Neural cell (in vitro differentiated cells): ENCODE results near the gene SHB. TPM values are rescaled to one million over a fixed set of nuclear protein-coding genes. Genes with fewer than 3 reads are reported as not detected.

Source experiments
- H2AFZ ChIP-seq: fragments of 200-600, 300-800 bp; sonication (generic), shearing (Covaris generic); 2 replicates; pipeline ENCODE4 v1.6.0; 2014; ENCODE audit warnings: low read depth, mild to moderate bottlenecking, antibody characterized with exemption, low read length, moderate library complexity
- H3F3A ChIP-seq: fragments of 200-600 bp; shearing (Covaris generic); 2 replicates; pipeline ENCODE4 v1.6.1; 2016; ENCODE audit warnings: mild to moderate bottlenecking, moderate library complexity, mixed read lengths, antibody characterized with exemption, low read length; ENCODE audit not compliant: insufficient read depth, poor library complexity, severe bottlenecking
- H3K27ac ChIP-seq: fragments of 200-600, 300-800 bp; sonication (generic), shearing (Covaris generic); 2 replicates; pipeline ENCODE4 v1.5.1; 2014; ENCODE audit warnings: mild to moderate bottlenecking, low read length, moderate library complexity
- H3K27me3 ChIP-seq: fragments of 300-800, 200-600 bp; sonication (generic), shearing (Covaris generic); 2 replicates; pipeline ENCODE4 v1.6.0; 2014; ENCODE audit warnings: mild to moderate bottlenecking, low read depth, low read length, moderate library complexity; ENCODE audit not compliant: insufficient read depth
- H3K36me3 ChIP-seq: fragments of 300-800, 200-600 bp; sonication (generic), shearing (Covaris generic); 2 replicates; pipeline ENCODE4 v1.5.1; 2014; ENCODE audit warnings: mild to moderate bottlenecking, antibody characterized with exemption, low read length, moderate library complexity; ENCODE audit not compliant: insufficient read depth
- H3K4me2 ChIP-seq: fragments of 300-800, 200-600 bp; sonication (generic), shearing (Covaris generic); 2 replicates; pipeline ENCODE4 v1.6.0; 2014; ENCODE audit warnings: mild to moderate bottlenecking, low read length
- H3K4me3 ChIP-seq: fragments of 300-800, 200-600 bp; sonication (generic), shearing (Covaris generic); 2 replicates; pipeline ENCODE4 v1.5.1; 2014; ENCODE audit warnings: mild to moderate bottlenecking, low read length, moderate library complexity
- H3K79me2 ChIP-seq: fragments of 200-600 bp; shearing (Covaris generic); replicated peaks from 2 replicates; pipeline ENCODE4 v1.6.0; 2014; ENCODE audit warnings: mild to moderate bottlenecking, low read length, moderate library complexity; ENCODE audit not compliant: insufficient read depth
- H3K9ac ChIP-seq: fragments of 300-800, 200-600 bp; sonication (generic), shearing (Covaris generic); 2 replicates; pipeline ENCODE4 v1.6.1; 2016; ENCODE audit warnings: mild to moderate bottlenecking, low read length, mixed read lengths
- H3K9me2 ChIP-seq: fragments of 200-600 bp; shearing (Covaris generic); 2 replicates; pipeline ENCODE4 v1.6.1; 2016; ENCODE audit warnings: mild to moderate bottlenecking, low read length, mixed read lengths; ENCODE audit not compliant: insufficient read depth
- H3K9me3 ChIP-seq: fragments of 200-600, 300-800 bp; sonication (generic), shearing (Covaris generic); 2 replicates; pipeline ENCODE4 v1.6.1; 2016; ENCODE audit warnings: mild to moderate bottlenecking, mixed run types, low read length, moderate library complexity, mixed read lengths
- H4K20me1 ChIP-seq: fragments of 200-600 bp; shearing (Covaris generic); 2 replicates; pipeline ENCODE4 v1.6.1; 2016; ENCODE audit warnings: mild to moderate bottlenecking, mixed run types; ENCODE audit not compliant: insufficient read depth
- EP300 ChIP-seq: fragments of 450-650 bp; conservative IDR thresholded peaks from 2 replicates; pipeline ENCODE4 v1.6.1; 2014; ENCODE audit warnings: antibody characterized with exemption, mild to moderate bottlenecking, moderate library complexity; ENCODE audit not compliant: poor library complexity, severe bottlenecking
- EZH2 ChIP-seq: fragments of 200-600, 300-800 bp; shearing (Covaris generic), sonication (generic); IDR thresholded peaks from 2 replicates; pipeline ENCODE4 v1.6.1; 2014; ENCODE audit warnings: antibody characterized with exemption, low read length, borderline replicate concordance, mild to moderate bottlenecking; ENCODE audit not compliant: insufficient read depth, poor library complexity, severe bottlenecking
- MXI1 ChIP-seq: fragments of 450-650 bp; conservative IDR thresholded peaks from 2 replicates; pipeline ENCODE4 v1.6.1; 2014; ENCODE audit warnings: antibody characterized with exemption, mild to moderate bottlenecking; ENCODE audit not compliant: poor library complexity, severe bottlenecking
- POLR2AphosphoS5 ChIP-seq: IDR thresholded peaks from 2 replicates; pipeline ENCODE4 v1.6.1; 2012
- RAD21 ChIP-seq: fragments of 450-650 bp; conservative IDR thresholded peaks from 2 replicates; pipeline ENCODE4 v1.6.1; 2014; ENCODE audit warnings: antibody characterized with exemption, mild to moderate bottlenecking, moderate library complexity
- SMC3 ChIP-seq: fragments of 450-650 bp; conservative IDR thresholded peaks from 2 replicates; pipeline ENCODE4 v1.6.1; 2014; ENCODE audit warnings: antibody characterized with exemption, mild to moderate bottlenecking, moderate library complexity; ENCODE audit not compliant: poor library complexity
- TAF1 ChIP-seq: IDR thresholded peaks from 2 replicates; pipeline ENCODE4 v1.6.1; 2012; ENCODE audit warnings: low read depth
- polyA plus RNA-seq: library from polyadenylated mRNA; depleted of rRNA; stranded (reverse); fragments of >200 nt; gene quantifications from 2 replicates; pipeline ENCODE4 v1.2.3, GENCODE V29; 2014
- TF ChIP-seq, protein P1 (sequence below): IDR thresholded peaks from 2 replicates; pipeline ENCODE4 v1.6.1; 2012; ENCODE audit warnings: borderline replicate concordance
- TF ChIP-seq, protein P2 (sequence below): fragments of 450-650 bp; IDR thresholded peaks from 2 replicates; pipeline ENCODE4 v1.5.1; 2014; ENCODE audit warnings: antibody characterized with exemption, mild to moderate bottlenecking, moderate library complexity; ENCODE audit not compliant: poor library complexity, severe bottlenecking

The SHB gene
- polyA plus RNA-seq, 1 donor from 2014 or later: 17.5 TPM

DNA sequence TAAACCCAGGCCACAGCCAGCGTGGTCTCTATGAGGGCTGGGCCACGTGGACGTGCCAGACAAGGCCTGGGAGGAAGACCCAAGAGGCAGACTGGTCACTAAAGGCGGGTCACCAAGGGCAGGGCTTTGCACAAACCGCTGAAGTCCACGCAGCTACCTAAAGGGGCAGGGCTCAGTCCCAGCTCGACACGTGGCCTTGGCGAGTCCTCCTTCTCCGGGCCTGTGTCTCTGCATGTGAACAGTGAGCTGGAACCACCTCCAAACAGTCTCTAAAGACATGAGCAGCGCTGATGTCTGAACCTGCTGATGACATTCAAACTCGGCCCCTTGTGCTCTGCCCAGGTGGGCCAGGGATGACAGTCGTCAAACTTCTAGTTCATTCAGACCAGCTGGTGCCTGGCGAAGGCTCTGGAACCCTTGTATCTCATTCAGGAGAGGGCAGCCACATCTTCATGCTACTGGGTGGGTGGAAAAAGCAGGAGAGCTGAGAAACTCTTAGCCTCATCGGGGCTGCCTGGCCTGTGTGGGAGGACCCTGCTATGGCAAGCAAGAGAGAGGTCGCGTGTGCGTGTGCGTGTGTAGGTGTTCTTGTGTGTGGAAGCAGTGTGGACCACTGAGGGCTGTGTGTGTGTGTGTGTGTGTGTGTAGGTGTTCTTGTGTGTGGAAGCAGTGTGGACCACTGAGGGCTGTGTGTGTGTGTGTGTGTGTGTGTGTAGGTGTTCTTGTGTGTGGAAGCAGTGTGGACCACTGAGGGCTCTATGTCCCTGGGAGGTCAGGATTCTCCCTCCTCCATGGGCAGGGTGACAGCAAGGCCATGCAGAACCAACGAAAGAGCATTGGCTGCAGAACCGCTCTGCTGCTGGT lies 151.0 kb downstream of the SHB start:
- no peaks in the 10 kb centered on the region for H3K27me3 ChIP-seq
- no peak overlapping the region for H3K4me2 ChIP-seq
- H4K20me1 ChIP-seq: no peaks in the 10 kb centered on the region
- H2AFZ ChIP-seq: no peak overlapping the region
- no peak overlapping the region for H3K27ac ChIP-seq
- H3K36me3 ChIP-seq: no peaks in the 10 kb centered on the region
- no peak overlapping the region for H3K4me3 ChIP-seq
- H3K9me2 ChIP-seq: no peaks in the 10 kb centered on the region
- H3K9ac ChIP-seq: no peak overlapping the region
- TF ChIP-seq, protein P1, sequence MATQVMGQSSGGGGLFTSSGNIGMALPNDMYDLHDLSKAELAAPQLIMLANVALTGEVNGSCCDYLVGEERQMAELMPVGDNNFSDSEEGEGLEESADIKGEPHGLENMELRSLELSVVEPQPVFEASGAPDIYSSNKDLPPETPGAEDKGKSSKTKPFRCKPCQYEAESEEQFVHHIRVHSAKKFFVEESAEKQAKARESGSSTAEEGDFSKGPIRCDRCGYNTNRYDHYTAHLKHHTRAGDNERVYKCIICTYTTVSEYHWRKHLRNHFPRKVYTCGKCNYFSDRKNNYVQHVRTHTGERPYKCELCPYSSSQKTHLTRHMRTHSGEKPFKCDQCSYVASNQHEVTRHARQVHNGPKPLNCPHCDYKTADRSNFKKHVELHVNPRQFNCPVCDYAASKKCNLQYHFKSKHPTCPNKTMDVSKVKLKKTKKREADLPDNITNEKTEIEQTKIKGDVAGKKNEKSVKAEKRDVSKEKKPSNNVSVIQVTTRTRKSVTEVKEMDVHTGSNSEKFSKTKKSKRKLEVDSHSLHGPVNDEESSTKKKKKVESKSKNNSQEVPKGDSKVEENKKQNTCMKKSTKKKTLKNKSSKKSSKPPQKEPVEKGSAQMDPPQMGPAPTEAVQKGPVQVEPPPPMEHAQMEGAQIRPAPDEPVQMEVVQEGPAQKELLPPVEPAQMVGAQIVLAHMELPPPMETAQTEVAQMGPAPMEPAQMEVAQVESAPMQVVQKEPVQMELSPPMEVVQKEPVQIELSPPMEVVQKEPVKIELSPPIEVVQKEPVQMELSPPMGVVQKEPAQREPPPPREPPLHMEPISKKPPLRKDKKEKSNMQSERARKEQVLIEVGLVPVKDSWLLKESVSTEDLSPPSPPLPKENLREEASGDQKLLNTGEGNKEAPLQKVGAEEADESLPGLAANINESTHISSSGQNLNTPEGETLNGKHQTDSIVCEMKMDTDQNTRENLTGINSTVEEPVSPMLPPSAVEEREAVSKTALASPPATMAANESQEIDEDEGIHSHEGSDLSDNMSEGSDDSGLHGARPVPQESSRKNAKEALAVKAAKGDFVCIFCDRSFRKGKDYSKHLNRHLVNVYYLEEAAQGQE: no peak
- TF ChIP-seq RAD21 (no peak), TAF1 (no peak), POLR2AphosphoS5 (no peak), EP300 (no peak), MXI1 (no peak), EZH2 (no peak), SMC3 (no peak)
- TF ChIP-seq, protein P2, sequence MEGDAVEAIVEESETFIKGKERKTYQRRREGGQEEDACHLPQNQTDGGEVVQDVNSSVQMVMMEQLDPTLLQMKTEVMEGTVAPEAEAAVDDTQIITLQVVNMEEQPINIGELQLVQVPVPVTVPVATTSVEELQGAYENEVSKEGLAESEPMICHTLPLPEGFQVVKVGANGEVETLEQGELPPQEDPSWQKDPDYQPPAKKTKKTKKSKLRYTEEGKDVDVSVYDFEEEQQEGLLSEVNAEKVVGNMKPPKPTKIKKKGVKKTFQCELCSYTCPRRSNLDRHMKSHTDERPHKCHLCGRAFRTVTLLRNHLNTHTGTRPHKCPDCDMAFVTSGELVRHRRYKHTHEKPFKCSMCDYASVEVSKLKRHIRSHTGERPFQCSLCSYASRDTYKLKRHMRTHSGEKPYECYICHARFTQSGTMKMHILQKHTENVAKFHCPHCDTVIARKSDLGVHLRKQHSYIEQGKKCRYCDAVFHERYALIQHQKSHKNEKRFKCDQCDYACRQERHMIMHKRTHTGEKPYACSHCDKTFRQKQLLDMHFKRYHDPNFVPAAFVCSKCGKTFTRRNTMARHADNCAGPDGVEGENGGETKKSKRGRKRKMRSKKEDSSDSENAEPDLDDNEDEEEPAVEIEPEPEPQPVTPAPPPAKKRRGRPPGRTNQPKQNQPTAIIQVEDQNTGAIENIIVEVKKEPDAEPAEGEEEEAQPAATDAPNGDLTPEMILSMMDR: no peak
- no peaks in the 10 kb centered on the region for H3F3A ChIP-seq
- H3K9me3 ChIP-seq: no peaks in the 10 kb centered on the region
- H3K79me2 ChIP-seq: peaks cover 7% of the 10 kb centered on the region

DNA sequence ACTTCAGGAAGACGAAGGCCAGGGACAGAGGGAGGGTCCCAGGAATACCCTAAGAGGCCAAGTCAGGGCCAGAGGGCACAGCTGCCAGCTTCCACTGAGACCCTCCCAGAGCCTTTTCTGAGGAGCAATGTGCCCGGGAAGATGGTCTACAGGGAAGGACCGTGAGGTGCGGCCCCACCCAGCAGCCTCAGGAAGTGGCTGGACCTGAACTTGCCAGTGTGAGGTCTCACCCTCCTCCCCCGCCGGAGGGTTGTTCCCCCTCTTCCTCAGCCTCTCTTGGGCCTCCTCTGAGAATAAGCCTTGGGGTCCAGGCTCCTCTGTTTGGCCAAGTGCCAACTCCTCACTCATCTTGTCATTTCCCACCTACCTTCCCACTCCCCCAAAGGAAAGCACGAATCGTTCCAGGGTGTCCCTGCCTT lies 151.7 kb downstream of the SHB start:
- Histone ChIP-seq H3K9ac (no peak overlapping the region), H3K9me3 (no peaks in the 10 kb centered on the region), H3K36me3 (no peaks in the 10 kb centered on the region), H3K27ac (no peak overlapping the region), H3K27me3 (no peaks in the 10 kb centered on the region), H3K9me2 (no peaks in the 10 kb centered on the region), H3K79me2 (peaks cover 7% of the 10 kb centered on the region), H2AFZ (no peak overlapping the region), H4K20me1 (no peaks in the 10 kb centered on the region), H3F3A (no peaks in the 10 kb centered on the region), H3K4me3 (no peak overlapping the region), H3K4me2 (no peak overlapping the region)
- TF ChIP-seq EP300: no peak
- TF ChIP-seq TAF1: no peak
- no peak for TF ChIP-seq POLR2AphosphoS5
